GM13976 (cell line): ENCODE results near the gene LGI2.

Experiments used
- DNase-seq: peaks from one replicate; pipeline ENCODE4 v3.0.0; 2012; ENCODE audit warnings: low spot score
- in situ Hi-C: fragments of 300-500 bp; cut with MboI; formaldehyde crosslinking; loops from one replicate; pipeline ENCODE4 v1.12.0; 2022; ENCODE audit warnings: low sequenced_read_pairs, mixed read lengths, inconsistent platforms; ENCODE audit not compliant: unreplicated experiment
- TF ChIP-seq, protein P1 (sequence below): IDR thresholded peaks from 2 replicates; pipeline ENCODE4 v1.5.1; 2012; ENCODE audit warnings: borderline replicate concordance, mild to moderate bottlenecking; ENCODE audit not compliant: insufficient read depth; ENCODE audit errors: extremely low read depth, missing control alignments, control extremely low read depth

LGI2 gene

GRCh38 chr4:25030277-25031076 lies at the start of gene LGI2:
TSS of gene LGI2 (minus strand) at chr4:25030946. CDS start at chr4:25030693, 253 bp downstream.
- TF ChIP-seq, protein P1, sequence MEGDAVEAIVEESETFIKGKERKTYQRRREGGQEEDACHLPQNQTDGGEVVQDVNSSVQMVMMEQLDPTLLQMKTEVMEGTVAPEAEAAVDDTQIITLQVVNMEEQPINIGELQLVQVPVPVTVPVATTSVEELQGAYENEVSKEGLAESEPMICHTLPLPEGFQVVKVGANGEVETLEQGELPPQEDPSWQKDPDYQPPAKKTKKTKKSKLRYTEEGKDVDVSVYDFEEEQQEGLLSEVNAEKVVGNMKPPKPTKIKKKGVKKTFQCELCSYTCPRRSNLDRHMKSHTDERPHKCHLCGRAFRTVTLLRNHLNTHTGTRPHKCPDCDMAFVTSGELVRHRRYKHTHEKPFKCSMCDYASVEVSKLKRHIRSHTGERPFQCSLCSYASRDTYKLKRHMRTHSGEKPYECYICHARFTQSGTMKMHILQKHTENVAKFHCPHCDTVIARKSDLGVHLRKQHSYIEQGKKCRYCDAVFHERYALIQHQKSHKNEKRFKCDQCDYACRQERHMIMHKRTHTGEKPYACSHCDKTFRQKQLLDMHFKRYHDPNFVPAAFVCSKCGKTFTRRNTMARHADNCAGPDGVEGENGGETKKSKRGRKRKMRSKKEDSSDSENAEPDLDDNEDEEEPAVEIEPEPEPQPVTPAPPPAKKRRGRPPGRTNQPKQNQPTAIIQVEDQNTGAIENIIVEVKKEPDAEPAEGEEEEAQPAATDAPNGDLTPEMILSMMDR = no peak
- DNase-seq = peak; percentile 47
- in situ Hi-C loops = no loop called here

DNA sequence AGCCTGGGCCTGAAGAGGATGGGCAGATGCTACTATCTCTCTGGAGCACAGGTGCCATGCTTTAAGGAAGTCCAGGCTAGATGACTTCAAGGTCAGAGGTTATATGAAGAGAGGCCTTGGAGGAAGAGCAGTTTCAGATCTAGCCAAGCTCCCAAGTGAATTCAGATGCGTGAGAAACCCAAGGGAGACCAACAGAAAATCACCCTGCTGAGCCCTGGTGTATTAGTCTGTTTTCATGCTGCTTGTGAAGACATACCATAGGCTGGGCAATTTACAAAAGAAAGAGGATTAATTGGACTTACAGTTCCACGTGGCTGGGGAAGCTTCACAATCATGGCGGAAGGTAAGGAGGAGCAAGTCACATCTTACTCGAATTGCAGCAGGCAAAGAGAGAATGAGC lies 47.8 kb upstream of the LGI2 start:
- no peak for DNase-seq
- in situ Hi-C loops = no loop called here
- TF ChIP-seq, protein P1 = no peak

DNA sequence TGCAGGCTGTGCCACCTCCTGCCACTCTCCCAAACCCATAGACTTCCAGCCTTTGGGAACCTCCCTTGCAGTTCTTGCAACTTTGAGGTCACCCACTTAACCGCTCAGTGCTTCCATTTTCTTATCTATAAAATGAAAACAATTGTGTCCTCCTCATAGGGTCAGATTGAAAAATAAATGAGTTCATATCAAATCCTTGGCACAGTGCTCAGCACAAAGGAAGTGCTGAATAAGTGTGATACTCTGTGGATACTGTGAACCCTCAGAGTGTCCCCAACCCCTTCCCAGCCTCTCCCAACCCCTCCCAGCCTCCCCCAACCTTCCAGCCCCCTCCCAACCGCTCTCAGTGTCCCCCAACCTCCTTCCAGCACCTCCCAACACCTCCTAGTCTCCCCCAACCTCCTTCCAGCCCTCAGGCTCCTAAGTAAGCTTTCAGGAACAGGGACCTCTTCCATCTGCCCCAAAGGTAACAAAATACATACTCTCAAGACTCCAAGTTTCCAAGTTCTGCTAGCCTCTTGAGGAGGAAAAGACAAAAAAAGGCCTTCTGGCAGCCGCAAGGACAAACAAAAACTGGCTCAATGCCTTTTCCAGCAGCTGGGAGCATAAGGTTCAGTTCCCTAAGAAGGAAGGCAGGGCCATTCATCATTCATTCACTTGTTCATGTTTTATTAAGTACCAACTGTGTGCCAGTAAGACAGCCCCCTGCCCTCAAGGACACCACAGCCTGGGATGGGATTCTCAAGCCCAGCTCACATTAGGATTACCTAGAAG lies 46.1 kb upstream of the LGI2 start:
- DNase-seq = no peak
- in situ Hi-C loops = no loop called here
- TF ChIP-seq, protein P1 = no peak

- DNase-seq = no peak
- TF ChIP-seq, protein P1 = no peak
- in situ Hi-C loops = no loop called here
Observed at GRCh38 chr4:25075851-25076250, 45.1 kb upstream of the LGI2 start.

GRCh38 chr4:25075129-25075528 lies 44.4 kb upstream of the LGI2 start:
- no peak for DNase-seq
- in situ Hi-C loops = no loop called here
- TF ChIP-seq, protein P1 = no peak

- TF ChIP-seq, protein P1 = no peak
- no peak for DNase-seq
- in situ Hi-C loops = no loop called here
Observed at GRCh38 chr4:25070545-25070944, 39.8 kb upstream of the LGI2 start.
